WTC11 (cell line): ENCODE data around the gene PSMD6.

Source experiments
- CREB1 ChIP-seq: sonication (generic); formaldehyde crosslinking; IDR thresholded peaks from 2 replicates; pipeline ENCODE4 v1.8.0; 2023; ENCODE audit warnings: mild to moderate bottlenecking, missing genetic modification reagents
- ESRRA ChIP-seq: sonication (generic); formaldehyde crosslinking; IDR thresholded peaks from 2 replicates; pipeline ENCODE4 v1.8.1; 2022; ENCODE audit warnings: mild to moderate bottlenecking, missing genetic modification reagents, borderline replicate concordance
- TF ChIP-seq, protein P1 (sequence below): sonication (generic); formaldehyde crosslinking; conservative IDR thresholded peaks from 2 replicates; pipeline ENCODE4 v1.8.1; 2022; ENCODE audit warnings: mild to moderate bottlenecking, missing genetic modification reagents
- TF ChIP-seq, protein P2 (sequence below): sonication (generic); formaldehyde crosslinking; IDR thresholded peaks from 2 replicates; pipeline ENCODE4 v1.8.1; 2022; ENCODE audit warnings: mild to moderate bottlenecking, missing genetic modification reagents, moderate library complexity, borderline replicate concordance
- TF ChIP-seq, protein P3 (sequence below): sonication (generic); formaldehyde crosslinking; IDR thresholded peaks from 2 replicates; pipeline ENCODE4 v1.8.0; 2022; ENCODE audit warnings: mild to moderate bottlenecking, missing genetic modification reagents
- TF ChIP-seq, protein P4 (sequence below): fragments of 200-600 bp; IDR thresholded peaks from 2 replicates; pipeline ENCODE4 v1.8.0; 2022; ENCODE audit warnings: antibody characterized with exemption

DNA sequence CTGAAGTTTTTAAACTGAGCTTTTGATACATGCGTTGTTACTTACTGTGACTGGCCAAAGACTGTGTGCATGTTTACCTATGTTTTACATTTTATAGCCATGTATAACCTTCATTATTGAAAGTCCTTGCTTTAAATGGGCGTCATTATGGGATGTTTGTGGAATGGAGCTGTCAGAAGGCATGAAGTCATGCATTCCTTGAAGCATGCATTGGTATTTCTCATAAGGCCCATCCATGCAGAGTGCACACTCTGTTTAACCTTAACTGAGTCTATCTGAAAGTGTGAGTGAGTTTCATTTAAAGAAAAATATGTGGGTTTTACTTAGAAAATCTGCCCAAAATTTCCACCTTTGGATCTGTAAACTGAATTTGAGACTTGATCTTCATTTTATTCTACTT lies 51.1 kb downstream of the PSMD6 start:
- TF ChIP-seq, protein P1, sequence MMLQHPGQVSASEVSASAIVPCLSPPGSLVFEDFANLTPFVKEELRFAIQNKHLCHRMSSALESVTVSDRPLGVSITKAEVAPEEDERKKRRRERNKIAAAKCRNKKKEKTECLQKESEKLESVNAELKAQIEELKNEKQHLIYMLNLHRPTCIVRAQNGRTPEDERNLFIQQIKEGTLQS (CRISPR knock-in tag), result no peak
- TF ChIP-seq, protein P2, sequence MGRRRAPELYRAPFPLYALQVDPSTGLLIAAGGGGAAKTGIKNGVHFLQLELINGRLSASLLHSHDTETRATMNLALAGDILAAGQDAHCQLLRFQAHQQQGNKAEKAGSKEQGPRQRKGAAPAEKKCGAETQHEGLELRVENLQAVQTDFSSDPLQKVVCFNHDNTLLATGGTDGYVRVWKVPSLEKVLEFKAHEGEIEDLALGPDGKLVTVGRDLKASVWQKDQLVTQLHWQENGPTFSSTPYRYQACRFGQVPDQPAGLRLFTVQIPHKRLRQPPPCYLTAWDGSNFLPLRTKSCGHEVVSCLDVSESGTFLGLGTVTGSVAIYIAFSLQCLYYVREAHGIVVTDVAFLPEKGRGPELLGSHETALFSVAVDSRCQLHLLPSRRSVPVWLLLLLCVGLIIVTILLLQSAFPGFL, result no peak
- TF ChIP-seq, protein P3, sequence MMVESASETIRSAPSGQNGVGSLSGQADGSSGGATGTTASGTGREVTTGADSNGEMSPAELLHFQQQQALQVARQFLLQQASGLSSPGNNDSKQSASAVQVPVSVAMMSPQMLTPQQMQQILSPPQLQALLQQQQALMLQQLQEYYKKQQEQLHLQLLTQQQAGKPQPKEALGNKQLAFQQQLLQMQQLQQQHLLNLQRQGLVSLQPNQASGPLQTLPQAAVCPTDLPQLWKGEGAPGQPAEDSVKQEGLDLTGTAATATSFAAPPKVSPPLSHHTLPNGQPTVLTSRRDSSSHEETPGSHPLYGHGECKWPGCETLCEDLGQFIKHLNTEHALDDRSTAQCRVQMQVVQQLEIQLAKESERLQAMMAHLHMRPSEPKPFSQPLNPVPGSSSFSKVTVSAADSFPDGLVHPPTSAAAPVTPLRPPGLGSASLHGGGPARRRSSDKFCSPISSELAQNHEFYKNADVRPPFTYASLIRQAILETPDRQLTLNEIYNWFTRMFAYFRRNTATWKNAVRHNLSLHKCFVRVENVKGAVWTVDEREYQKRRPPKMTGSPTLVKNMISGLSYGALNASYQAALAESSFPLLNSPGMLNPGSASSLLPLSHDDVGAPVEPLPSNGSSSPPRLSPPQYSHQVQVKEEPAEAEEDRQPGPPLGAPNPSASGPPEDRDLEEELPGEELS (CRISPR knock-in tag), result no peak
- TF ChIP-seq, protein P4, sequence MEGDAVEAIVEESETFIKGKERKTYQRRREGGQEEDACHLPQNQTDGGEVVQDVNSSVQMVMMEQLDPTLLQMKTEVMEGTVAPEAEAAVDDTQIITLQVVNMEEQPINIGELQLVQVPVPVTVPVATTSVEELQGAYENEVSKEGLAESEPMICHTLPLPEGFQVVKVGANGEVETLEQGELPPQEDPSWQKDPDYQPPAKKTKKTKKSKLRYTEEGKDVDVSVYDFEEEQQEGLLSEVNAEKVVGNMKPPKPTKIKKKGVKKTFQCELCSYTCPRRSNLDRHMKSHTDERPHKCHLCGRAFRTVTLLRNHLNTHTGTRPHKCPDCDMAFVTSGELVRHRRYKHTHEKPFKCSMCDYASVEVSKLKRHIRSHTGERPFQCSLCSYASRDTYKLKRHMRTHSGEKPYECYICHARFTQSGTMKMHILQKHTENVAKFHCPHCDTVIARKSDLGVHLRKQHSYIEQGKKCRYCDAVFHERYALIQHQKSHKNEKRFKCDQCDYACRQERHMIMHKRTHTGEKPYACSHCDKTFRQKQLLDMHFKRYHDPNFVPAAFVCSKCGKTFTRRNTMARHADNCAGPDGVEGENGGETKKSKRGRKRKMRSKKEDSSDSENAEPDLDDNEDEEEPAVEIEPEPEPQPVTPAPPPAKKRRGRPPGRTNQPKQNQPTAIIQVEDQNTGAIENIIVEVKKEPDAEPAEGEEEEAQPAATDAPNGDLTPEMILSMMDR, result no peak
- TF ChIP-seq CREB1 (CRISPR knock-in tag) (no peak), ESRRA (CRISPR knock-in tag) (no peak)
